Measurements from ENCODE around the gene PPP1R14D.

The PPP1R14D gene

DNA sequence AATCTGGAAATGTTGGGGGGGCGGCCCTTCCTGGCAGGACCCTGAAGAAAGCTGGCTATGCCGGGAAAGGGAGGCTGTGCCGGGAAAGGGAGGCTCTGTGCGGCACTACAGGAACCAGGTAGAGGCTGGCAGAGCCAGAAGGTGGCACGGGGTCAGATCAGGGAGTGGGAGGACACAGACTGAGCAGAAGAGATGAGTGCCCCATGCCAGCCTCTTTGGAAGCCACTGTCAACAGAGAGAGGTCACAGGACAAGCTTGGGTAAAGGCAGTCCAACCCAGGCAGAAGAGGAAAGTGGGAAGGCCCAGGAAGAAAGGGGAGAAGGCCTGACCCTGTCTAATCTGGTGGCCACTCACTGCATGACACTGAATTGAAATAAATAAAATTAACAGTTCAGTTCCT is 57.3 kb downstream of the PPP1R14D start:
- TF ChIP-seq CTCF (IDR thresholded peaks at IDR 0.05; ENCODE audit: low read depth, low read length): no peak
- DNase-seq (ENCODE audit: extremely low read depth, low read depth): no peak

DNA sequence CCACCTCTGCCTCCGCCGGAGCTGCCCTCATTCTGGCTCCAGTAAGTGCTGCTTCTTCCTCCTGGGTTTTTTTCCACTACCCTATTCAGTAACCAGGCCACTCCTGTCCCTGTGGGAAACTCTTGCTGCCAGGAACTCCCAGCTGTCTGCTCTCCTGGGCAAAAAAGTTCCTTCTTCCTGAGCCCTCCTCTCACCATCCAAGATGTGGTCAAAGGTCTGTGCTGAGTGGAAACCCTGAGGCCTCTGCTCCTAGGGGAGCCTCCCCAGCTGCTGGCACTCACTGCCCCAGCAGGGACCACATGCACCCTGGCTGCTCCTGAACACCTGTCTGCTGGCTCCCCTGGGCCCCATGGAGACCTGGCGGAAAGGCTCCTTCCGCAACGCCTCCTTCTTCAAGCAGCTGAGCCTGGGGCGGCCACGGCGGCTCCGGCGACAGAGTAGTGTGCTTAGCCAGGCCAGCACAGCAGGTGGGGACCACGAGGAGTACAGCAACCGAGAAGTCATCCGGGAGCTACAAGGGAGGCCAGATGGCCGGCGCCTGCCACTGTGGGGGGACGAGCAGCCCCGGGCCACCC is 58.3 kb downstream of the PPP1R14D start:
- no peak for TF ChIP-seq CTCF (IDR thresholded peaks at IDR 0.05; ENCODE audit: low read depth, low read length)
- no peak for DNase-seq (ENCODE audit: extremely low read depth, low read depth)

DNA sequence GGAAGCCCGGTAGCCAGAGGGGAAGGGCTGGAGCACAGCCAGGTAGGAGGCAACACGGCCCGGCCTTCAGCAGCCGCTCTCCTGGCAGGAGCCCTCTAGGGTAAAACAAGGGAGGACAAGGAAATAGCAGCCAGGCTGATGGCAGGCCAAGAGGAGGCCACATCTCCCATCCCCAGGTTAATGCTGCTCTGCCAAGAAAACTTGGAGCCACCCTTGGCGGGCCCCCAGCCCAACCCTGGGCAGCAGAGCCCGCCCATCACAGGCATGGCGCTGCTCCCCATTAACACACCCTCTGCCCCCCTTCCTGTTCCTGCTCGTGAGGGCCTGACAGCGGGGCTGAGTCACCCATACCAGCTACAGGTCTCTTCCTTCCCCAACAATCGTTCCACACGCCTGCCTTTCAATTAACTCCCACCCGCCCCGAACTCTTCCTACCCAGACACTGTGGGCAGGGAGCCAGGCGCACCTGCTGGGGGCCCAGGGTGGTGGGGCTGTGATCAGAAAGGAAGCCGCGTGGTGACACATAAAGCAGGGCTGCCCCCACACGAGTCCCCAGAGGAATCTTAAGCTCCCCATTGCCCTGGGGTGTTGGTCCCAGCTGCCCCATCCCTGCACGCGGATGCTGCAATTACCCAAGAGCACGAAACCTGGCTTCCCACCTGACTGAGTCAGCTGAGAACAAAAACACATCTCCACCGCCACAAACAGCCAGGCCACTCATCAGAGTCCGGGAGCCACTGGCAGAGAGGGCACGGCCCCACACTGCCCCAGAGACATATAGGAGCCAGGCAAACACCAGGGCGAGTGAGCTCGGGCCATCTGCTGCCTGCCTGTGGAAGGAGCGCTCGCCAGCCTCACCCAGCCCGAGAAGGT is 59.0 kb downstream of the PPP1R14D start, which contains the start of gene C15orf62:
Gene C15orf62 (plus strand): TSS at position 707 of the 873 bp plus-strand sequence. CDS start 516 bp downstream, outside the sequence.
- no peak for TF ChIP-seq CTCF (IDR thresholded peaks at IDR 0.05; ENCODE audit: low read depth, low read length)
- DNase-seq (ENCODE audit: extremely low read depth, low read depth): no peak

- TF ChIP-seq CTCF (IDR thresholded peaks at IDR 0.05; ENCODE audit: low read depth, low read length): no peak
- DNase-seq (ENCODE audit: extremely low read depth, low read depth): no peak
Observed at GRCh38 chr15:40768521-40769273, 59.8 kb downstream of the PPP1R14D start.

DNA sequence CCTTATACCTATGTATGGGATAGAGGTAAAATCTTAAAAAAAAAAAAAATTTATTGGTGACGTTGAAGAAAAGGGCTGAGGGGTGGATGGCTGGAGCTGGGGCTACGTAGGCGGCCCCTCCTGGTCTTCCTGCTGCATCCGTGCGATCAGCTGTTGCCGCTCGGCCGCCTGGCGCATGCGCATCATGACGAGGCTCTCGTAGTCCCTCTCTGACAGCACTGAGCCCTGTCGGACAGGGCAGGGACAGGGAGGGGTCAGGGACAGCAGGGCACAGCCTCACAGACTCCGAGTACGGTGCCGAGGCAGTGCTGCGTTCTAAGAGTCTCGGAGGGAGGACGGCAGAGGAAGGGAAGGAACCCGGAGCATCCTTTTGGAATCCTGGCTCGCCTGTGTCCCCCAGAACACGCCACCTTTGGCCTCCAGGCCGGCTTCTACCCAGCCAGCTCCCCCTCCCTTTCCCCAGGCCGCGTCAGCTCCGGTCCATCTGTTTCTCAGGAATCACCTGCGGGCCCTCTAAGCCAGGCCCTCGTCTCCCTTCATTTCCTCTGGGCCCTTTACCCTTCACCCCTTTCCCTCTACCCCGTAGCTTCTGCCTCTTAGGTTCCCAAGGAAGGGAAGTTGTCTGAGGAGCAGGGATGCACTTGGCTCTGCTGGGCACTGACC is 60.5 kb downstream of the PPP1R14D start:
- TF ChIP-seq CTCF (IDR thresholded peaks at IDR 0.05; ENCODE audit: low read depth, low read length): no peak
- DNase-seq (ENCODE audit: extremely low read depth, low read depth): no peak

GRCh38 chr15:40766906-40767837 is 61.3 kb downstream of the PPP1R14D start:
- DNase-seq (ENCODE audit: extremely low read depth, low read depth): no peak
- TF ChIP-seq CTCF (IDR thresholded peaks at IDR 0.05; ENCODE audit: low read depth, low read length): no peak

Data from AG09319 (cell line).